HepG2 (cell line): Measurements from ENCODE around the gene KCNK15. TPM values are rescaled to one million over a fixed set of nuclear protein-coding genes. Genes with fewer than 3 reads are reported as not detected.

ENCODE experiments used
- ATAC-seq: fragments of 200-7000 bp; cut with Tn5 transposase; 3 replicates; pipeline ENCODE4 v1.9.1; 2020; ENCODE audit warnings: mild to moderate bottlenecking, moderate library complexity
- BruUV-seq: library from RNA; stranded (reverse); fragments of 400-500 nt; replicated peaks from 2 replicates; lab custom pipeline; 2021; lab: Mats Ljungman, UMichigan
- CTCF ChIA-PET: fragments of 300-600 bp; formaldehyde crosslinking; extraction: SDS; loops from one replicate; lab custom pipeline; 2021; ENCODE audit warnings: low total read pairs, inconsistent platforms, low intra/inter-chr PET ratio; lab: Yijun Ruan, JAX
- POLR2A ChIA-PET: fragments of 350-600 bp; sonication (Branson Sonifier 250); formaldehyde crosslinking; loops from one replicate; lab custom pipeline; 2020; ENCODE audit warnings: antibody characterized with exemption, inconsistent platforms; lab: Yijun Ruan, JAX
- DNase-seq: peaks from one replicate; pipeline ENCODE4 v3.0.0-alpha.2; 2015; ENCODE audit warnings: low spot score
- FAIRE-seq: peaks from 3 replicates; lab custom pipeline; 2011; peaks lifted over from hg19 to GRCh38; lab: Jason Lieb, UNC
- H2AFZ ChIP-seq: one replicate; pipeline ENCODE4 v1.6.1; 2011; ENCODE audit warnings: low read length, inconsistent platforms
- H3K27ac ChIP-seq: fragments of 300-600 bp; 3 replicates; pipeline ENCODE4 v1.8.0; 2011; ENCODE audit warnings: mixed run types, mild to moderate bottlenecking, mixed read lengths, low read length, inconsistent platforms; ENCODE audit not compliant: insufficient read depth; ENCODE audit errors: extremely low read length
- H3K27me3 ChIP-seq, 2 experiments: fragments of 200-600 bp in 1 of 2; 2 replicates in 1 of 2; 3 replicates in 1 of 2; pipeline versions ENCODE4 v1.6.0 to v1.8.0; 2011; ENCODE audit warnings: low read length in 2 of 2, mild to moderate bottlenecking in 2 of 2, moderate library complexity in 2 of 2, inconsistent platforms in 1 of 2; ENCODE audit not compliant: insufficient read depth in 2 of 2, control insufficient read depth in 1 of 2
- H3K36me3 ChIP-seq, 2 experiments: fragments of 200-600 bp in 1 of 2; replicated peaks in 1 of 2; 2 replicates in 1 of 2; 3 replicates in 1 of 2; pipeline versions ENCODE4 v1.5.1 to v1.8.0; 2011; ENCODE audit warnings: low read length in 2 of 2, inconsistent platforms in 1 of 2; ENCODE audit not compliant: insufficient read depth in 2 of 2, control insufficient read depth in 1 of 2
- H3K4me1 ChIP-seq: 2 replicates; pipeline ENCODE4 v1.5.1; 2012; ENCODE audit warnings: low read length, inconsistent platforms; ENCODE audit not compliant: insufficient read depth
- H3K4me2 ChIP-seq: 2 replicates; pipeline ENCODE4 v1.6.0; 2011; ENCODE audit warnings: low read depth, low read length, inconsistent platforms
- H3K4me3 ChIP-seq, 3 experiments: fragments of 200-600 bp in 1 of 3; sonication (generic), shearing (Covaris generic) in 1 of 3; replicated peaks in 1 of 3; 2 replicates each; pipeline ENCODE4 v1.5.1; 2011 to 2016; ENCODE audit warnings: low read length in 3 of 3, inconsistent platforms in 2 of 3, low read depth in 2 of 3, mild to moderate bottlenecking in 2 of 3, control low read depth in 1 of 3, mixed read lengths in 1 of 3; ENCODE audit not compliant: insufficient read depth in 1 of 3
- H3K79me2 ChIP-seq: one replicate; pipeline ENCODE4 v1.6.1; 2011; ENCODE audit warnings: low read length, inconsistent platforms; ENCODE audit not compliant: insufficient read depth
- H3K9ac ChIP-seq: 2 replicates; pipeline ENCODE4 v1.6.0; 2011; ENCODE audit warnings: mild to moderate bottlenecking, low read depth, low read length, inconsistent platforms; ENCODE audit not compliant: insufficient read depth
- H3K9me3 ChIP-seq: 2 replicates; pipeline ENCODE4 v1.5.1; 2012; ENCODE audit warnings: mild to moderate bottlenecking, low read length
- H4K20me1 ChIP-seq: 2 replicates; pipeline ENCODE4 v1.6.0; 2011; ENCODE audit warnings: inconsistent platforms, mild to moderate bottlenecking, low read length, moderate library complexity; ENCODE audit not compliant: insufficient read depth
- ARHGAP35 ChIP-seq: sonication (generic); formaldehyde crosslinking; IDR thresholded peaks from 2 replicates; pipeline ENCODE4 v1.9.0; 2022; ENCODE audit warnings: mild to moderate bottlenecking, inconsistent platforms, moderate library complexity, missing genetic modification reagents, borderline replicate concordance
- CEBPB ChIP-seq: IDR thresholded peaks from 2 replicates; pipeline ENCODE4 v1.6.1; 2011; ENCODE audit warnings: low read depth, low read length, improper control_type of control experiment, borderline replicate concordance
- CEBPG ChIP-seq: IDR thresholded peaks from 2 replicates; pipeline ENCODE4 v1.6.1; 2016
- FOSL2 ChIP-seq: sonication (generic); formaldehyde crosslinking; IDR thresholded peaks from 2 replicates; pipeline ENCODE4 v1.4.0; 2020; ENCODE audit warnings: missing genetic modification reagents
- KLF16 ChIP-seq, 2 experiments: sonication (generic) in 1 of 2; formaldehyde crosslinking in 1 of 2; IDR thresholded peaks; 2 replicates each; pipeline versions ENCODE4 v1.6.1 to v1.8.0; 2016 to 2023; ENCODE audit warnings: missing genetic modification reagents in 2 of 2, missing compliant biosample characterization in 1 of 2
- MXD4 ChIP-seq: IDR thresholded peaks from 2 replicates; pipeline ENCODE4 v1.6.1; 2016; ENCODE audit warnings: mild to moderate bottlenecking, missing biosample characterization, missing genetic modification reagents
- SSRP1 ChIP-seq: IDR thresholded peaks from 2 replicates; pipeline ENCODE4 v1.6.1; 2016; ENCODE audit warnings: control low read depth
- TP53 ChIP-seq: sonication (generic); formaldehyde crosslinking; conservative IDR thresholded peaks from 2 replicates; pipeline ENCODE4 v1.4.0; 2020; ENCODE audit warnings: missing genetic modification reagents
- ZNF17 ChIP-seq: sonication (generic); formaldehyde crosslinking; IDR thresholded peaks from 2 replicates; pipeline ENCODE4 v1.5.0; 2020; ENCODE audit warnings: mild to moderate bottlenecking, missing genetic modification reagents
- ZNF205 ChIP-seq: IDR thresholded peaks from 2 replicates; pipeline ENCODE4 v1.6.1; 2018; ENCODE audit warnings: missing biosample characterization, missing genetic modification reagents
- ZNF232 ChIP-seq: sonication (generic); formaldehyde crosslinking; IDR thresholded peaks from 2 replicates; pipeline ENCODE4 v1.4.0; 2020; ENCODE audit warnings: missing genetic modification reagents, borderline replicate concordance
- ZNF263 ChIP-seq: sonication (generic); formaldehyde crosslinking; IDR thresholded peaks from 2 replicates; pipeline ENCODE4 v1.4.0; 2020; ENCODE audit warnings: missing genetic modification reagents
- ZNF530 ChIP-seq: sonication (generic); formaldehyde crosslinking; IDR thresholded peaks from 2 replicates; pipeline ENCODE4 v1.5.0; 2020; ENCODE audit warnings: low read depth, mild to moderate bottlenecking, missing genetic modification reagents
- ZNF562 ChIP-seq: sonication (generic); formaldehyde crosslinking; IDR thresholded peaks from 2 replicates; pipeline ENCODE4 v1.8.0; 2022; ENCODE audit warnings: missing genetic modification reagents, borderline replicate concordance
- WGBS: methylation state at CpG from one replicate; pipeline ENCODE4 v1.1.6; 2017; ENCODE audit warnings: low lambda C conversion rate; 5-methylcytosine and 5-hydroxymethylcytosine counted together
- in situ Hi-C: cut with HindIII; loops from 2 replicates; pipeline ENCODE4 v1.10.0; 2017; ENCODE audit warnings: low pct_unique_long_range_greater_than_20kb; ENCODE audit not compliant: extremely low pct_ligation_motif_present
- intact Hi-C: fragments of 100-400 bp; cut with micrococcal nuclease; formaldehyde crosslinking; loops from one replicate; pipeline ENCODE4 v1.10.0; 2022; ENCODE audit not compliant: unreplicated experiment
- polyA plus RNA-seq, 8 experiments: library from polyadenylated mRNA; depleted of rRNA in 3 of 8; stranded (reverse) in 7 of 8; unstranded in 1 of 8; fragments of >200 nt; fragmentation: Illumina TruSeq in 4 of 8; extraction: Trizol in 4 of 8; gene quantifications; 2 replicates each; pipeline versions ENCODE4 v1.2.1 to v1.2.3, GENCODE V29; 2011 to 2016; ENCODE audit warnings: low read depth in 4 of 8, missing spikeins in 1 of 8, mixed read lengths in 1 of 8; ENCODE audit not compliant: insufficient read depth in 1 of 8
- total RNA-seq, 5 experiments: library from RNA; depleted of rRNA; stranded (reverse); fragments of >200 nt; fragmentation: Illumina TruSeq; extraction: Trizol; gene quantifications; 2 replicates each; pipeline ENCODE4 v1.2.3, GENCODE V29; 2016; ENCODE audit warnings: low read depth in 1 of 5
- TF ChIP-seq, protein P1 (sequence below): sonication (generic); formaldehyde crosslinking; IDR thresholded peaks from 2 replicates; pipeline ENCODE4 v1.8.1; 2022; ENCODE audit warnings: low read depth, mild to moderate bottlenecking, missing genetic modification reagents
- TF ChIP-seq, protein P2 (sequence below): sonication (generic); formaldehyde crosslinking; IDR thresholded peaks from 2 replicates; pipeline ENCODE4 v1.5.1; 2020; ENCODE audit warnings: mild to moderate bottlenecking, missing genetic modification reagents

Gene KCNK15
- total and polyA plus RNA-seq, 2 of the 13 experiments (the other 11 are each of a cell fraction or from before 2014, with no cell fraction given), result 0.03 TPM; not detected in 1

DNA sequence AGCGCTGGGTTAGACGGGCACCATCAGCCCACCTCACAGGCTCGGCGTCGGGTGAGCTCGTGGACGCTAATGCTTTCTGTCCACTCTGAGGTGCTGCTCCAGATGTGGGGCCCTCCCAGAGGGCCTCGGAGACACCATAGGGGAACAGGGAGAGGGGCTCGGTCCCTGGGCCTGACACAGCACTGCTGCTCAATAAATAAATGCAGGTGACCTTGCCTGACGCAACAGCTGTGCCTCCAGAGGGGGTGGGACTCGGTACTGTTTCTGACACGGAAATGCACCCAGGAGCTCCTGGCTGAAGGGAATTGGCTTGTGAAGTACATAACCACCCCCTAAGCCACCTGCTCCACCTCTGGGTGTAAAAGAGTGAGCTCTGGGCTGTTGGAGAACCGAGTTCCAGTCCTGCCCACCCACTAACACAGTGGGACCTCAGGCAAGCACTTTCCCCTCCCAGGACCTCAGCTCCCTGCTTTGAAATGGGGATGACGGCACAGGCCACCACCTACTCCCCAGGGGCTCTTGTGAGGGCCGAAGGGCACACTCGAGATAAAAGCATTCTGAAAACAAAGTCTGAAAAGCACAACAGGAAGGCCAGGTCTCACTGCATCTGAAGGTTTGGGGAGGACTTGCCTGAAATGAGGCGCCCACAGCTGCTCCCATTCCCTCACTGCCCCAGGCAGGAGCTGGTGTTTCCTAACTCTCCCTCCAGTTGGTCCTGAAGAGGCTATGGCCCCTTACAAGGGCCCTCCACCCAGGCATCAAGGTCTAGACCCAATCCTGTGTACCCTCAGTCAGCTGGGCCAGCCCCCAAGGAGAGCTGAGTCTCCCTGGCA lies 6.7 kb downstream of the KCNK15 start:
- H3K27me3 ChIP-seq, result peaks cover 32 to 89% of the 10 kb centered on the region in 2 experiments
- no peaks in the 10 kb centered on the region for H3K36me3 ChIP-seq
- H3K9me3 ChIP-seq, result no peaks in the 10 kb centered on the region
- H2AFZ ChIP-seq, result no peak overlapping the region
- intact Hi-C loops (loop anchor here (5.0 kb wide), 1 partner anchor 1310 kb away; no protein-coding TSS in a partner anchor), in situ Hi-C loops (no loop called here)
- no peak overlapping the region for H3K27ac ChIP-seq
- DNase-seq, result no peak
- WGBS, result 2% methylated on average over 12 of the region's 17 CpGs
- H3K4me2 ChIP-seq, result peak overlapping the region; percentile 57
- H3K79me2 ChIP-seq, result no peaks in the 10 kb centered on the region
- no TSS peak for BruUV-seq
- H3K9ac ChIP-seq, result no peak overlapping the region
- no peaks in the 10 kb centered on the region for H4K20me1 ChIP-seq
- FAIRE-seq, result no peak
- H3K4me1 ChIP-seq, result peaks cover 19% of the 10 kb centered on the region
- peak; percentile 6 for ATAC-seq
- CTCF ChIA-PET, result no interaction called here
- POLR2A ChIA-PET, result no interaction called here
- peak overlapping the region in 1 of 3 experiments; percentile 45; a peak in 2 of 6 replicates for H3K4me3 ChIP-seq
- TF ChIP-seq, protein P1, sequence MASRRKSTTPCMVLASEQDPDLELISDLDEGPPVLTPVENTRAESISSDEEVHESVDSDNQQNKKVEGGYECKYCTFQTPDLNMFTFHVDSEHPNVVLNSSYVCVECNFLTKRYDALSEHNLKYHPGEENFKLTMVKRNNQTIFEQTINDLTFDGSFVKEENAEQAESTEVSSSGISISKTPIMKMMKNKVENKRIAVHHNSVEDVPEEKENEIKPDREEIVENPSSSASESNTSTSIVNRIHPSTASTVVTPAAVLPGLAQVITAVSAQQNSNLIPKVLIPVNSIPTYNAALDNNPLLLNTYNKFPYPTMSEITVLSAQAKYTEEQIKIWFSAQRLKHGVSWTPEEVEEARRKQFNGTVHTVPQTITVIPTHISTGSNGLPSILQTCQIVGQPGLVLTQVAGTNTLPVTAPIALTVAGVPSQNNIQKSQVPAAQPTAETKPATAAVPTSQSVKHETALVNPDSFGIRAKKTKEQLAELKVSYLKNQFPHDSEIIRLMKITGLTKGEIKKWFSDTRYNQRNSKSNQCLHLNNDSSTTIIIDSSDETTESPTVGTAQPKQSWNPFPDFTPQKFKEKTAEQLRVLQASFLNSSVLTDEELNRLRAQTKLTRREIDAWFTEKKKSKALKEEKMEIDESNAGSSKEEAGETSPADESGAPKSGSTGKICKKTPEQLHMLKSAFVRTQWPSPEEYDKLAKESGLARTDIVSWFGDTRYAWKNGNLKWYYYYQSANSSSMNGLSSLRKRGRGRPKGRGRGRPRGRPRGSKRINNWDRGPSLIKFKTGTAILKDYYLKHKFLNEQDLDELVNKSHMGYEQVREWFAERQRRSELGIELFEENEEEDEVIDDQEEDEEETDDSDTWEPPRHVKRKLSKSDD (CRISPR knock-in tag), result no peak
- TF ChIP-seq, protein P2, sequence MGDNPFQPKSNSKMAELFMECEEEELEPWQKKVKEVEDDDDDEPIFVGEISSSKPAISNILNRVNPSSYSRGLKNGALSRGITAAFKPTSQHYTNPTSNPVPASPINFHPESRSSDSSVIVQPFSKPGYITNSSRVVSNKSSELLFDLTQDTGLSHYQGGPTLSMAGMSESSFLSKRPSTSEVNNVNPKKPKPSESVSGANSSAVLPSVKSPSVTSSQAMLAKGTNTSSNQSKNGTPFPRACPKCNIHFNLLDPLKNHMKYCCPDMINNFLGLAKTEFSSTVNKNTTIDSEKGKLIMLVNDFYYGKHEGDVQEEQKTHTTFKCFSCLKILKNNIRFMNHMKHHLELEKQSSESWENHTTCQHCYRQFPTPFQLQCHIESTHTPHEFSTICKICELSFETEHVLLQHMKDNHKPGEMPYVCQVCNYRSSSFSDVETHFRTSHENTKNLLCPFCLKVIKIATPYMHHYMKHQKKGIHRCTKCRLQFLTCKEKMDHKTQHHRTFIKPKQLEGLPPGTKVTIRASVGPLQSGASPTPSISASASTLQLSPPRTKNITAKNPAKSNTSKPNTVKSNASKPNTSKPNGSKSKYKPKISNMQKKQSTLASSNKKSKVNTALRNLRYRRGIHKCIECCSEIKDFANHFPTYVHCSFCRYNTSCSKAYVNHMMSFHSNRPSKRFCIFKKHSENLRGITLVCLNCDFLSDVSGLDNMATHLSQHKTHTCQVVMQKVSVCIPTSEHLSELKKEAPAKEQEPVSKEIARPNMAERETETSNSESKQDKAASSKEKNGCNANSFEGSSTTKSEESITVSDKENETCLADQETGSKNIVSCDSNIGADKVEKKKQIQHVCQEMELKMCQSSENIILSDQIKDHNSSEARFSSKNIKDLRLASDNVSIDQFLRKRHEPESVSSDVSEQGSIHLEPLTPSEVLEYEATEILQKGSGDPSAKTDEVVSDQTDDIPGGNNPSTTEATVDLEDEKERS (CRISPR knock-in tag), result no peak
- TF ChIP-seq CEBPG, result peak; percentile 83
- no peak for TF ChIP-seq ZNF562 (CRISPR knock-in tag)
- TF ChIP-seq ZNF263 (CRISPR knock-in tag), result peak; percentile 52; the same call in 1 of the 2 replicates
- 0 out of 2 replicates have a peak, but pooled peaks have one; percentile 39 for TF ChIP-seq ZNF232 (CRISPR knock-in tag)
- 0 out of 2 replicates have a peak, but pooled peaks have one; percentile 61 for TF ChIP-seq ZNF17 (CRISPR knock-in tag)
- 0 out of 2 replicates have a peak, but pooled peaks have one; percentile 3 for TF ChIP-seq FOSL2
- TF ChIP-seq ARHGAP35 (CRISPR knock-in tag), result no peak
- TF ChIP-seq MXD4 (CRISPR knock-in tag), result no peak
- TF ChIP-seq SSRP1 (CRISPR knock-in tag), result peak; percentile 75; the same call in 1 of the 2 replicates
- 0 out of 4 replicates have a peak, but pooled peaks of 1 of the 2 experiments have one; percentile 42 for TF ChIP-seq KLF16 (CRISPR knock-in tag; IDR thresholded peaks at IDR 0.05)
- 0 out of 2 replicates have a peak, but pooled peaks have one; percentile 25 for TF ChIP-seq ZNF205 (CRISPR knock-in tag)
- TF ChIP-seq TP53 (CRISPR knock-in tag), result 0 out of 2 replicates have a peak, but pooled peaks have one; percentile 34
- TF ChIP-seq CEBPB, result peak; percentile 47; the same call in 1 of the 2 replicates
- TF ChIP-seq ZNF530 (CRISPR knock-in tag), result no peak
